IMR-90 (cell line): ENCODE measurements around the gene SPTLC2. TPM values are rescaled to one million over a fixed set of nuclear protein-coding genes. Genes with fewer than 3 reads are reported as not detected.

Experiments used
- ATAC-seq: fragments of 200-7000 bp; cut with Tn5 transposase; 2 replicates; pipeline ENCODE4 v1.9.1; 2020; ENCODE audit warnings: low read depth, mild to moderate bottlenecking, moderate library complexity
- BruUV-seq: library from RNA; stranded (reverse); fragments of 400-500 nt; replicated peaks from 2 replicates; lab custom pipeline; 2021; lab: Mats Ljungman, UMichigan
- CTCF ChIA-PET: fragments of 300-600 bp; formaldehyde crosslinking; extraction: SDS; loops from one replicate; lab custom pipeline; 2021; ENCODE audit warnings: antibody characterized with exemption; lab: Yijun Ruan, JAX
- POLR2A ChIA-PET: fragments of 300-600 bp; sonication (Branson Sonifier 250); formaldehyde crosslinking; loops from one replicate; lab custom pipeline; 2022; ENCODE audit warnings: antibody characterized with exemption; ENCODE audit not compliant: unreplicated experiment; lab: Charles Lee
- DNase-seq: peaks from one replicate; pipeline ENCODE4 v3.0.0; 2013
- H2AFZ ChIP-seq: replicated peaks from 2 replicates; pipeline ENCODE3; 2013; ENCODE audit warnings: low read length, mild to moderate bottlenecking; ENCODE audit not compliant: poor library complexity
- H2AK5ac ChIP-seq: 2 replicates; pipeline ENCODE4 v1.6.1; 2013; ENCODE audit warnings: low read depth, low read length, inconsistent platforms
- H2AK9ac ChIP-seq: replicated peaks from 2 replicates; pipeline ENCODE3; 2013; ENCODE audit warnings: mild to moderate bottlenecking, low read depth, low read length, moderate library complexity; ENCODE audit not compliant: poor library complexity
- H2BK120ac ChIP-seq: 2 replicates; pipeline ENCODE4 v1.6.1; 2013; ENCODE audit warnings: low read depth, low read length, inconsistent platforms
- H2BK15ac ChIP-seq: 3 replicates; pipeline ENCODE4 v1.6.1; 2013; ENCODE audit warnings: low read depth, low read length, inconsistent platforms
- H2BK20ac ChIP-seq: 2 replicates; pipeline ENCODE4 v1.6.1; 2013; ENCODE audit warnings: low read depth, mild to moderate bottlenecking, inconsistent platforms, low read length, moderate library complexity
- H2BK5ac ChIP-seq: 2 replicates; pipeline ENCODE4 v1.6.1; 2013; ENCODE audit warnings: mild to moderate bottlenecking, low read depth, low read length, inconsistent platforms; ENCODE audit not compliant: poor library complexity, severe bottlenecking
- H3K14ac ChIP-seq: replicated peaks from 2 replicates; pipeline ENCODE4 v1.6.1; 2013; ENCODE audit warnings: low read depth, low read length, inconsistent platforms
- H3K18ac ChIP-seq: 2 replicates; pipeline ENCODE4 v1.6.1; 2013; ENCODE audit warnings: low read depth, low read length, control low read depth
- H3K23ac ChIP-seq: 2 replicates; pipeline ENCODE4 v1.6.1; 2013; ENCODE audit warnings: low read depth, low read length, inconsistent platforms
- H3K27ac ChIP-seq: 2 replicates; pipeline ENCODE4 v1.5.1; 2013; ENCODE audit warnings: mild to moderate bottlenecking, control low read depth, low read length; ENCODE audit not compliant: insufficient read depth
- H3K27me3 ChIP-seq: 2 replicates; pipeline ENCODE4 v1.6.1; 2013; ENCODE audit warnings: low read length; ENCODE audit not compliant: control insufficient read depth, insufficient read depth
- H3K36me3 ChIP-seq: 2 replicates; pipeline ENCODE4 v1.6.1; 2013; ENCODE audit warnings: low read length, mixed read lengths; ENCODE audit not compliant: control insufficient read depth, insufficient read depth
- H3K4ac ChIP-seq: 2 replicates; pipeline ENCODE4 v1.6.1; 2013; ENCODE audit warnings: low read depth, low read length, inconsistent platforms
- H3K4me1 ChIP-seq: 2 replicates; pipeline ENCODE4 v1.6.1; 2013; ENCODE audit warnings: low read length, mixed read lengths; ENCODE audit not compliant: control insufficient read depth, insufficient read depth
- H3K4me2 ChIP-seq: 2 replicates; pipeline ENCODE4 v1.6.1; 2013; ENCODE audit warnings: low read depth, mild to moderate bottlenecking, control low read depth, low read length, moderate library complexity
- H3K4me3 ChIP-seq: 2 replicates; pipeline ENCODE4 v1.5.1; 2013; ENCODE audit warnings: low read depth, mild to moderate bottlenecking, control low read depth, low read length, moderate library complexity; ENCODE audit not compliant: insufficient read depth
- H3K56ac ChIP-seq: 2 replicates; pipeline ENCODE4 v1.6.1; 2013; ENCODE audit warnings: low read length, inconsistent platforms; ENCODE audit not compliant: insufficient read depth; ENCODE audit errors: extremely low read depth
- H3K79me1 ChIP-seq, 2 experiments: 2 replicates each; pipeline ENCODE4 v1.6.1; 2013; ENCODE audit warnings: low read length in 2 of 2, inconsistent platforms in 1 of 2, low read depth in 1 of 2
- H3K9ac ChIP-seq: 2 replicates; pipeline ENCODE4 v1.6.1; 2013; ENCODE audit warnings: low read depth, low read length, control low read depth
- H3K9me1 ChIP-seq: 2 replicates; pipeline ENCODE4 v1.6.1; 2013; ENCODE audit warnings: low read length, inconsistent platforms; ENCODE audit not compliant: insufficient read depth
- H3K9me3 ChIP-seq: 2 replicates; pipeline ENCODE4 v1.6.1; 2013; ENCODE audit warnings: low read length; ENCODE audit not compliant: control insufficient read depth, insufficient read depth
- H4K20me1 ChIP-seq: 2 replicates; pipeline ENCODE4 v1.6.1; 2013; ENCODE audit warnings: low read length, inconsistent platforms; ENCODE audit not compliant: insufficient read depth
- H4K5ac ChIP-seq: 2 replicates; pipeline ENCODE4 v1.6.1; 2013; ENCODE audit warnings: mild to moderate bottlenecking, low read depth, low read length, control low read depth
- H4K8ac ChIP-seq, 2 experiments: 2 replicates each; pipeline ENCODE4 v1.6.1; 2013; ENCODE audit warnings: low read depth in 2 of 2, low read length in 2 of 2, control low read depth in 1 of 2, inconsistent platforms in 1 of 2
- H4K91ac ChIP-seq: 2 replicates; pipeline ENCODE4 v1.6.1; 2013; ENCODE audit warnings: low read depth, low read length, inconsistent platforms; ENCODE audit not compliant: insufficient read depth
- CTCF ChIP-seq: conservative IDR thresholded peaks from 2 replicates; pipeline ENCODE4 v1.5.1; 2012; ENCODE audit warnings: mild to moderate bottlenecking, low read depth, low read length, improper control_type of control experiment
- MAZ ChIP-seq: IDR thresholded peaks from 2 replicates; pipeline ENCODE4 v1.6.1; 2012; ENCODE audit warnings: low read depth, mild to moderate bottlenecking, low read length, improper control_type of control experiment, moderate library complexity, borderline replicate concordance
- RCOR1 ChIP-seq: IDR thresholded peaks from 2 replicates; pipeline ENCODE4 v1.6.1; 2012; ENCODE audit warnings: mild to moderate bottlenecking, low read length, improper control_type of control experiment; ENCODE audit not compliant: insufficient replicate concordance
- RFX5 ChIP-seq: IDR thresholded peaks from 2 replicates; pipeline ENCODE4 v1.8.0; 2012; ENCODE audit warnings: low read depth, mild to moderate bottlenecking, low read length, moderate library complexity
- SMC3 ChIP-seq: fragments of 150-350 bp; IDR thresholded peaks from 2 replicates; pipeline ENCODE4 v1.6.1; 2016; ENCODE audit warnings: low read depth, mild to moderate bottlenecking, antibody characterized with exemption, low read length, moderate library complexity
- USF2 ChIP-seq: fragments of 150-350 bp; IDR thresholded peaks from 2 replicates; pipeline ENCODE4 v1.6.1; 2017; ENCODE audit warnings: mild to moderate bottlenecking, antibody characterized with exemption, low read length, low read depth
- WGBS, 2 experiments: methylation state at CpG; one replicate each; pipeline versions ENCODE4 v1.1.5 to v1.1.7; 2013; ENCODE audit warnings: missing lambda C conversion rate in 2 of 2; ENCODE audit not compliant: insufficient read length in 1 of 2; ENCODE audit errors: extremely low coverage in 2 of 2; 5-methylcytosine and 5-hydroxymethylcytosine counted together
- dilution Hi-C: fragments of 300-500 bp; cut with HindIII; formaldehyde crosslinking; loops from one replicate; pipeline ENCODE4 v1.14.3; 2018; ENCODE audit warnings: low sequenced_read_pairs; ENCODE audit not compliant: unreplicated experiment
- in situ Hi-C: fragments of 300-500 bp; cut with MboI; formaldehyde crosslinking; loops from 3 replicates; pipeline ENCODE4 v1.14.3; 2019; ENCODE audit warnings: low sequenced_read_pairs, inconsistent platforms, mixed read lengths
- intact Hi-C: fragments of 100-400 bp; cut with micrococcal nuclease; formaldehyde crosslinking; loops from 2 replicates; pipeline ENCODE4 v1.10.0; 2022
- polyA plus RNA-seq, 3 experiments: library from polyadenylated mRNA; depleted of rRNA; stranded (reverse); fragments of >200 nt; gene quantifications; 2 replicates each; pipeline ENCODE4 v1.2.3, GENCODE V29; 2012; ENCODE audit warnings: low replicate concordance in 1 of 3
- total RNA-seq: library from RNA; depleted of rRNA; stranded (reverse); fragments of >200 nt; gene quantifications from 2 replicates; pipeline ENCODE4 v1.2.3, GENCODE V29; 2012

Gene SPTLC2
- total and polyA plus RNA-seq, 2 of the 4 experiments (the other 2 are of a cell fraction) = 22.6 to 68.3 TPM

GRCh38 chr14:77554207-77554606 is 62.2 kb downstream of the SPTLC2 start:
- Histone ChIP-seq H2BK5ac (no peak overlapping the region), H3K4me1 (no peaks in the 10 kb centered on the region), H3K4ac (no peak overlapping the region), H3K23ac (no peak overlapping the region), H4K5ac (no peak overlapping the region), H4K20me1 (no peaks in the 10 kb centered on the region), H3K27ac (no peak overlapping the region), H3K79me1 (peaks cover 10 to 37% of the 10 kb centered on the region in 2 experiments), H3K4me3 (no peak overlapping the region), H3K14ac (no peak overlapping the region), H2BK15ac (no peak overlapping the region), H3K36me3 (peaks cover 22% of the 10 kb centered on the region), H2AK9ac (no peak overlapping the region), H2BK20ac (no peak overlapping the region), H3K4me2 (no peak overlapping the region), H3K56ac (no peak overlapping the region), H3K9me3 (no peaks in the 10 kb centered on the region), H2AFZ (no peak overlapping the region), H2AK5ac (no peak overlapping the region), H3K9me1 (peaks cover 3% of the 10 kb centered on the region; the same call in 1 of the 2 replicates), H4K91ac (no peak overlapping the region), H3K18ac (no peak overlapping the region), H4K8ac (no peak overlapping the region), H3K9ac (no peak overlapping the region), H3K27me3 (no peaks in the 10 kb centered on the region), H2BK120ac (no peak overlapping the region)
- CTCF ChIA-PET = interaction anchor here (0.9 kb wide), 1 partner anchor 11 kb away, joined by 3 read pairs; no protein-coding TSS in a partner anchor
- DNase-seq (no peak), ATAC-seq (no peak)
- WGBS, 2 experiments = no CpG with 5 or more reads among the region's 5 CpGs
- TF ChIP-seq SMC3 (no peak), MAZ (no peak), RFX5 (no peak), USF2 (no peak), RCOR1 (no peak), CTCF (no peak)
- intact Hi-C loops (loop anchor here (5.0 kb wide), 3 partner anchors 153 to 252 kb away; partner anchors contain the start of genes ALKBH1, GSTZ1, POMT2 and SLIRP), dilution Hi-C loops (no loop called here), in situ Hi-C loops (no loop called here)
- no TSS peak for BruUV-seq
- POLR2A ChIA-PET = no interaction called here
